Tibial nerve (tissue), 4 donors: ENCODE data around the gene NOTCH1. TPM values are rescaled to one million over a fixed set of nuclear protein-coding genes. Genes with fewer than 3 reads are reported as not detected.

Experiments
- DNase-seq, 2 donors: peaks; one replicate each; pipeline ENCODE4 v3.0.0-alpha.2; 2019; ENCODE audit warnings: low spot score in 2 of 2
- H3K27ac ChIP-seq, 4 donors: fragments of 200-600 bp; sonication (generic) in 3 of 4; one replicate each; pipeline ENCODE4 v1.5.1; 2017 to 2019; ENCODE audit warnings: mild to moderate bottlenecking in 1 of 4
- H3K27me3 ChIP-seq, 2 donors: fragments of 200-600 bp; sonication (generic) in 1 of 2; one replicate each; pipeline versions ENCODE4 v1.5.1 to v1.6.0; 2017 to 2019
- H3K36me3 ChIP-seq, 3 donors: fragments of 200-600 bp; sonication (generic); one replicate each; pipeline ENCODE4 v1.5.1; 2018 to 2019
- H3K4me1 ChIP-seq, 4 donors: fragments of 200-600 bp; sonication (generic) in 3 of 4; one replicate each; pipeline ENCODE4 v1.5.1; 2017 to 2019
- H3K4me3 ChIP-seq, 4 donors: fragments of 200-600 bp; sonication (generic) in 3 of 4; one replicate each; pipeline ENCODE4 v1.5.1; 2017 to 2019; ENCODE audit warnings: mild to moderate bottlenecking in 1 of 4, moderate library complexity in 1 of 4
- H3K9me3 ChIP-seq, 4 donors: fragments of 200-600 bp; sonication (generic) in 3 of 4; one replicate each; pipeline ENCODE4 v1.5.1; 2017 to 2019
- EP300 ChIP-seq, 2 donors: sonication (generic); formaldehyde crosslinking; IDR thresholded peaks; one replicate each; pipeline ENCODE4 v1.6.1; 2017; ENCODE audit warnings: antibody characterized with exemption in 2 of 2, mild to moderate bottlenecking in 1 of 2
- POLR2A ChIP-seq, 2 donors: fragments of 450-650 bp; IDR thresholded peaks; one replicate each; pipeline ENCODE4 v1.6.1; 2017; ENCODE audit warnings: antibody characterized with exemption in 2 of 2, mild to moderate bottlenecking in 2 of 2, moderate library complexity in 2 of 2
- WGBS, 2 donors: methylation state at CpG; one replicate each; pipeline ENCODE4 v1.1.5; 2018; 5-methylcytosine and 5-hydroxymethylcytosine counted together
- total RNA-seq, 4 donors: library from RNA; depleted of rRNA; stranded (reverse); fragments of >200 nt; gene quantifications; one replicate each; pipeline ENCODE4 v1.1.0, GENCODE V29; 2016
- TF ChIP-seq, protein P1 (sequence below), 5 experiments: fragments of 200-600 bp in 3 of 5; fragments of 450-650 bp in 2 of 5; sonication (generic) in 3 of 5; IDR thresholded peaks; one replicate each; pipeline ENCODE4 v1.5.1; 2016 to 2019; ENCODE audit warnings: antibody characterized with exemption in 5 of 5, mild to moderate bottlenecking in 3 of 5, moderate library complexity in 2 of 5

The NOTCH1 gene
- total RNA-seq, 4 donors from 2014 or later, result 29.3 to 65.4 (median 41.5) TPM

- Histone ChIP-seq H3K36me3 (peaks cover 4 to 100% (median 72%) of the 10 kb centered on the region in 3 donors), H3K27me3 (no peaks in the 10 kb centered on the region), H3K9me3 (no peaks in the 10 kb centered on the region), H3K4me1 (peaks cover 0 to 11% (median 0%) of the 10 kb centered on the region in 4 donors), H3K4me3 (no peak overlapping the region), H3K27ac (peak overlapping the region in 1 of 4 donors; percentile 56)
- TF ChIP-seq EP300 (IDR thresholded peaks at IDR 0.05) (no peak), POLR2A (IDR thresholded peaks at IDR 0.05) (no peak)
- TF ChIP-seq, protein P1, sequence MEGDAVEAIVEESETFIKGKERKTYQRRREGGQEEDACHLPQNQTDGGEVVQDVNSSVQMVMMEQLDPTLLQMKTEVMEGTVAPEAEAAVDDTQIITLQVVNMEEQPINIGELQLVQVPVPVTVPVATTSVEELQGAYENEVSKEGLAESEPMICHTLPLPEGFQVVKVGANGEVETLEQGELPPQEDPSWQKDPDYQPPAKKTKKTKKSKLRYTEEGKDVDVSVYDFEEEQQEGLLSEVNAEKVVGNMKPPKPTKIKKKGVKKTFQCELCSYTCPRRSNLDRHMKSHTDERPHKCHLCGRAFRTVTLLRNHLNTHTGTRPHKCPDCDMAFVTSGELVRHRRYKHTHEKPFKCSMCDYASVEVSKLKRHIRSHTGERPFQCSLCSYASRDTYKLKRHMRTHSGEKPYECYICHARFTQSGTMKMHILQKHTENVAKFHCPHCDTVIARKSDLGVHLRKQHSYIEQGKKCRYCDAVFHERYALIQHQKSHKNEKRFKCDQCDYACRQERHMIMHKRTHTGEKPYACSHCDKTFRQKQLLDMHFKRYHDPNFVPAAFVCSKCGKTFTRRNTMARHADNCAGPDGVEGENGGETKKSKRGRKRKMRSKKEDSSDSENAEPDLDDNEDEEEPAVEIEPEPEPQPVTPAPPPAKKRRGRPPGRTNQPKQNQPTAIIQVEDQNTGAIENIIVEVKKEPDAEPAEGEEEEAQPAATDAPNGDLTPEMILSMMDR (IDR thresholded peaks at IDR 0.05), result no peak
- WGBS, 2 donors, result 92 to 98% methylated on average over 15 to 29 of the region's 38 CpGs
- no peak for DNase-seq
These were observed 43.7 kb downstream of the NOTCH1 start for GRCh38 chr9:136502196-136502595.

DNA sequence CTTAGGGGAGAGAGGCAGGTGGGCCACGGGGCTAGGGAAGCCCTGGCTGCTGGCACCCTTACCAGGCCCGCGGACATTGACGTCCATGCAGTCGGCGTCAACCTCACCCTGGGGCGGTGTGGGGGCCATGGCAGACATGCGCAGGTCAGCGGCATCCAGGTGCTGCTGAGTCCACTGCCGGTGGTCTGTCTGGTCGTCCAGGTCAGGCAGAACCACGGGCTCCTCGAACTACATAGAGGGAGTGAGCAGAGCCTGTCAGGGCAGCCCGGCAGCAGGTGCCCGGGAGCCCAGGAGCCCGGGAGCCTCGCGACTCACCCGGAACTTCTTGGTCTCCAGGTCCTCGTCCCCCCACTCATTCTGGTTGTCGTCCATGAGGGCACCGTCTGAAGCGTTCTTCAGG is 44.2 kb downstream of the NOTCH1 start:
- no peak overlapping the region for H3K4me3 ChIP-seq
- WGBS, 2 donors, result 91 to 93% methylated on average over 13 to 23 of the region's 23 CpGs
- TF ChIP-seq EP300 (IDR thresholded peaks at IDR 0.05) (no peak), POLR2A (IDR thresholded peaks at IDR 0.05) (no peak)
- TF ChIP-seq, protein P1 (IDR thresholded peaks at IDR 0.05), result no peak
- no peak overlapping the region for H3K27ac ChIP-seq
- peaks cover 0 to 11% (median 0%) of the 10 kb centered on the region in 4 donors for H3K4me1 ChIP-seq
- H3K36me3 ChIP-seq, result peaks cover 4 to 100% (median 68%) of the 10 kb centered on the region in 3 donors
- H3K27me3 ChIP-seq, result no peaks in the 10 kb centered on the region
- no peak for DNase-seq
- H3K9me3 ChIP-seq, result no peaks in the 10 kb centered on the region

DNA sequence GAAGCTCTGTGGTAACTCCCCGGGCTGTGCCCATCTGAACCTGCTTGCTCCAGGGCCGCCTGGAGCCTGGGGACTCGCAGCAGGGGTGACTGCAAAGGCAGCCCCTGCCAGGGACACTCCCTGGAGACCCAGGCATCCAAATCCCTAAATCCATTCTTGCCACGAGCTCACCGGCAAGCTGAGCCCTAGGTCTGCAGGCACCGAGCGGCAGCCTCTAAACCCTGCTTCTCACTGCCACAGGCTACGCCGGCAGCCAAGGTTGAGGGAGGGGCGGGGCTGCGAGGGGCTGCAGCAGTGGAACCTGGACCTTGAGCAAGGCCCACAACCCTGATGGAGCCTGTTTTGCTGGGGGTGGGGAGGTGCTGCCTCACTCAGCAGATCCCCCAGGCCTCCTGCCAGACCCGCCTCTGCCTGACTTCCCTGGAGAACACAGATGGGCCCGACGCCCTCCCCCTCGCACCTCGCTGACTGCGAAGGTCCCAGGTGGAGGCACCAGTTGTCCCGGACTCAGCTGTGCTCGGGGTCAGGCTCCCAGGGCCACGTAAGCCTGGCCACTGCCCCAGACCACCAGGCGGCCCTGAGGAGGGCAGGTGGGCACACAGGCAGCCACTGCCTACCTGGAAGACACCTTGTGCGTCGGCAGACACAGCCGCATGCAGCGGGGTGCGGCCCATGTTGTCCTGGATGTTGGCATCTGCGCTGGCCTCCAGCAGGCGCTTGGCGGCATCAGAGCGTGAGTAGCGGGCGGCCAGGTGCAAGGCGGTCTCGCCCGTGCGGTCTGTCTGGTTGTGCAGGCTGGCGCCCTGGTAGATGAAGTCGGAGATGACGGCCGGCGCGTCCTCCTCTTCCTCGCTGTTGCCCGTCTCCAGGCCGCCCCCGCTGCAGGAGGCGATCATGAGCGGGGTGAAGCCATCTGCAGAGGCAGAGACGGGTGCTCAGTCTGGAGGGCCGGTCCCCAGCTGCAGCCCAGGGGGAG is 45.6 kb downstream of the NOTCH1 start:
- WGBS, 2 donors, result 91 to 95% methylated on average over 22 to 40 of the region's 50 CpGs
- Histone ChIP-seq H3K27ac (no peak overlapping the region), H3K4me1 (peaks cover 0 to 23% (median 3%) of the 10 kb centered on the region in 4 donors), H3K4me3 (no peak overlapping the region), H3K36me3 (peaks cover 4 to 100% (median 65%) of the 10 kb centered on the region in 3 donors), H3K9me3 (no peaks in the 10 kb centered on the region), H3K27me3 (no peaks in the 10 kb centered on the region)
- TF ChIP-seq EP300 (IDR thresholded peaks at IDR 0.05), result no peak
- no peak for TF ChIP-seq POLR2A (IDR thresholded peaks at IDR 0.05)
- TF ChIP-seq, protein P1 (IDR thresholded peaks at IDR 0.05), result no peak
- DNase-seq, result no peak

- H3K36me3 ChIP-seq, result peaks cover 4 to 91% (median 55%) of the 10 kb centered on the region in 3 donors
- 83% methylated on average over 29 to 36 of the region's 46 CpGs for WGBS, 2 donors
These were observed 46.5 kb downstream of the NOTCH1 start for GRCh38 chr9:136499071-136499934.

More at GRCh38 chr9:136499071-136499934, 46.5 kb downstream of the NOTCH1 start:
- TF ChIP-seq, protein P1 (IDR thresholded peaks at IDR 0.05), result no peak
- no peak for TF ChIP-seq EP300 (IDR thresholded peaks at IDR 0.05)
- no peak for TF ChIP-seq POLR2A (IDR thresholded peaks at IDR 0.05)
- DNase-seq, result no peak
- Histone ChIP-seq H3K4me3 (no peak overlapping the region), H3K4me1 (peaks cover 0 to 30% (median 12%) of the 10 kb centered on the region in 4 donors), H3K27ac (no peak overlapping the region), H3K9me3 (no peaks in the 10 kb centered on the region), H3K27me3 (no peaks in the 10 kb centered on the region)
